DMS153 treated with DMSO at 0.1 percent for 48 hours (cell line): Measurements from ENCODE around the gene PLA2G6.
"Not testable (repeated sequence)": the region's sequence is repeated elsewhere in the genome, so short reads cannot be mapped to it uniquely, and the experiment has no call there.

Experiments
- DNase-seq: peaks from one replicate; lab custom pipeline; 2025; ENCODE audit not compliant: unreplicated experiment; lab: John Stamatoyannopoulos, UW

PLA2G6 gene

GRCh38 chr22:38169116-38169515 lies 12.5 kb downstream of the PLA2G6 start:
- no peak for DNase-seq

GRCh38 chr22:38167988-38168407 lies 13.6 kb downstream of the PLA2G6 start:
- no peak for DNase-seq

GRCh38 chr22:38165922-38166593 lies 15.6 kb downstream of the PLA2G6 start:
- no peak for DNase-seq

- no peak for DNase-seq
Measured at GRCh38 chr22:38164551-38164918, 17.1 kb downstream of the PLA2G6 start.

- DNase-seq = no peak
Measured at GRCh38 chr22:38163844-38164550, 17.6 kb downstream of the PLA2G6 start.

GRCh38 chr22:38162881-38163843 lies 18.5 kb downstream of the PLA2G6 start:
- DNase-seq = no peak

GRCh38 chr22:38155703-38156102 lies 25.9 kb downstream of the PLA2G6 start:
- no peak for DNase-seq

GRCh38 chr22:38154563-38154915 lies 27.1 kb downstream of the PLA2G6 start:
- not testable (repeated sequence) for DNase-seq

- no peak for DNase-seq
Measured at GRCh38 chr22:38153821-38154562, 27.6 kb downstream of the PLA2G6 start.

- DNase-seq = no peak
Measured at GRCh38 chr22:38151126-38151500, 30.5 kb downstream of the PLA2G6 start.

- no peak for DNase-seq
Measured at GRCh38 chr22:38148245-38148644, 33.4 kb downstream of the PLA2G6 start.

- not testable (repeated sequence) for DNase-seq
Measured at GRCh38 chr22:38146166-38146565, 35.5 kb downstream of the PLA2G6 start.

GRCh38 chr22:38144025-38144405 lies 37.6 kb downstream of the PLA2G6 start:
- DNase-seq = no peak

GRCh38 chr22:38142606-38143005 lies 39.0 kb downstream of the PLA2G6 start:
- DNase-seq = no peak

- DNase-seq = no peak
Measured at GRCh38 chr22:38141217-38141973, 40.2 kb downstream of the PLA2G6 start.

GRCh38 chr22:38139901-38140300 lies 41.7 kb downstream of the PLA2G6 start:
- no peak for DNase-seq

- no peak for DNase-seq
Measured at GRCh38 chr22:38138961-38139360, 42.7 kb downstream of the PLA2G6 start.

- no peak for DNase-seq
Measured at GRCh38 chr22:38137876-38138687, 43.5 kb downstream of the PLA2G6 start.

GRCh38 chr22:38136607-38137006 lies 45.0 kb downstream of the PLA2G6 start:
- DNase-seq = no peak
